Activated T-helper 9 cell treated with anti-CD3 and anti-CD28 coated beads, Interleukin-2, amount 50 U/mL, for 16 hours (primary cell): ENCODE data around the gene CAPRIN2.

Experiments
- DNase-seq: peaks from one replicate; pipeline ENCODE4 v3.0.0-alpha.2; 2020; ENCODE audit warnings: low read depth

Gene CAPRIN2

DNA sequence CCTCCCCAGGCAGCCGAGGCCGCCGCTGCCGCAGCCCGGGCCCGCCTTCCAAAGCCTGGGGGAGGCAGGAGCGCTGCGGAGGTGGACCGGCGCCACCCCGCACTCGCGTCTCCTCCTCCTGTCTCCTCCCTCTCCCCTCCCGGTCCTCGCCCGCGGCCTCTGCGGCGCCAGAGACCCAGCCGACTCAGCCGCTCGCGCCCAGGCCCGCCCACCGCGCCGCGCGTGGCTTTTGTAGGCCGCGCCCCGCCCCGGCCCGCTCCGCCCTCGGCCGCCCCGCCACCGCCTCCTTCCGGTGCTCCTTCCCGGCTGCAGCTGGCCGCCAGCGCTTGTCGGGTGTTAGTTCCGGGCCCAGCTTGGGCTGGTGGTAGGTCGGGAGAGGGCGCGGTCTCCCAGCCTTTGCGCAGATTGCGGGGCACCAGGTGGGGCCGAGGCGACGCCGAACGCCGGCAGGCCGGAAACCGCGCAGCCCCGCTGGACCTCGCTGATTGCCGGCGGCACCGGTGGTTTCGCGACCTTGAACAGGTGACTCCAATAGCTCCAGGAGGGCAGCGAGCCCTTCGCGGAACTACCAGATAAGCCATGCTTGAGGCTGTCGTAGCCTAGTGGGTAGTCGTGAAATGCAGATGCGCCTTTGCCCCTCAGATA is at the start of gene CAPRIN2:
CAPRIN2 (minus strand) TSS at position 202 of the 645 bp plus-strand sequence. CDS start 1,431 bp downstream, outside the sequence.
- DNase-seq, result peak; percentile 92

DNA sequence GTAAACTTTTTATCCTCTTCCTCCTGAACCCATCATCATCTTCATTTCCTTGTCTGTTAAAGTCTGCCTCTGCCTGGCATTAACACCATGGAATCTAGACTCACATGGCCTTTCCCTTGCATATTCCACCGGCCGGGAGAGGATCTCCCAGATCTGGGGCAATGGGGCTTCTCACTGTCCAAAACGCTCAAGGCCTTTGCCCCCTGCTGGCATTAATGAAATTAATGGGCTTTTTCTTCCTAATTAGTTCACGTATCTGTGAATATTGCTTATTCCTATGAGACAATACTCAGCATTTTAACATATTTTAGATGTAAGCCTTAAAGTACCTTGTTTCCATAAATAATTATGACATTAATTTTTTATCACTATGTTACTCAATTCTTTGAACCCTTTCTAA is 42.9 kb upstream of the CAPRIN2 start:
- DNase-seq, result no peak

GRCh38 chr12:30796891-30797371 is 42.2 kb upstream of the CAPRIN2 start:
- DNase-seq, result no peak

- no peak for DNase-seq
These were observed 41.6 kb upstream of the CAPRIN2 start for GRCh38 chr12:30796313-30796780.

- peak; percentile 9 for DNase-seq
These were observed 40.9 kb upstream of the CAPRIN2 start for GRCh38 chr12:30795410-30796312.

GRCh38 chr12:30794591-30795409 is 40.0 kb upstream of the CAPRIN2 start:
- no peak for DNase-seq

GRCh38 chr12:30794020-30794419 is 39.3 kb upstream of the CAPRIN2 start:
- DNase-seq, result no peak

GRCh38 chr12:30792648-30793499 is 38.1 kb upstream of the CAPRIN2 start:
- DNase-seq, result no peak

GRCh38 chr12:30792085-30792484 is 37.3 kb upstream of the CAPRIN2 start:
- DNase-seq, result no peak

DNA sequence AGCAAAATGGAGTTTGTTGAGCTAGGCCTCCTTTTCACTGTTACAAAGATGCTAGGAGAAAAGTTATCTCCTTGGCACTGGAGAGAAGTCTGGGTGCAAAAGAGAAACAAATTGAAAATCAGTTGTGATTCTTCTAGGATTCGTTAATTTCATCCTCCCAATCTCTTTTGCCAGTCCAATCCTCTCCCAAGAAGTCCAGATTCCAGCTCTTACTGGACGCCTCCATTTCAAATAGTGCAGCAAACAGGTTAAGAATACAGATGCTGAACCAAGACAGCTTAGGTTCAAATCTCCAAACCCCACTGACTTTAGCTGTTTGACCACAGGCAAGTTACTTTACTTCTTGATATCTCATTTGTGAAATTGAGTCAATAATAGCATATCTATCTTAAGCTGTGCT is 34.0 kb upstream of the CAPRIN2 start:
- no peak for DNase-seq

DNA sequence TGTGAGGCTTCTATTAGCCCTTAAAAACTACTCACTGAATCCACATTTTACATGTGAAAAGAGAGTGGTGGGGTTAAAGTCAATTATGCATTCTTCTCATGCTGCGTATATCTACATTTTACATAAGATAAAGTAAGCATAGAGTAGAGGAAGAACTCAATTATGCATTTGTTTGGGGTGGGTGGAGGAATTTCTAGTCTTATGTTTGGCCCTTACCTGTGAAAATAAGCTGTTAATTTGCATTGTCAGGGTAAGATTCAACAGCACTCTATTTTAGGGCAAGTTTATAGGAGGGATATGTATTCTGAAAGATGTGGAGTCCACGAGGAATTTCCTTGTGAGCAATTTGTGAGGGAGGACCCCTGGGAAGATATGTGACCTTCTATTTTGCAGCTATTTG is 30.9 kb upstream of the CAPRIN2 start:
- no peak for DNase-seq

DNA sequence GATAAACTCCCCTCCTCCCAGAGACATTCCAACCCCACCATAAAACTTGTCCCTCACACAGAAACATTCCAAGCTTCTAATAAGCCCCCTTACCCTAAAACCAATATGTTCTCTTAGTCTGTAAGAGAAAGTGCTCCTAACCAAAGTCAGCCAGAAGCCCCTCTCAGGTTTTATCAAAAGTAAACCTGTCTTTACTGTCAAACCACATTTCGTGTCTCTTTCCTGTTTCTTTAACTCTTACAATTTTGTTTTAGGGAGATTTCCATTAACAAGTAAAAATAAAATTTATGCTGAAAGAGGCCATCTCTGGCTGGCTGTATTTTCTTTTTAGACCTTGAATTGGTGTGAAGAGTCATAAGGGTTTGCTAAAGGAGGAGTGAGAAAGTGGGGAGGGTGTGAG is 29.8 kb upstream of the CAPRIN2 start:
- no peak for DNase-seq

DNA sequence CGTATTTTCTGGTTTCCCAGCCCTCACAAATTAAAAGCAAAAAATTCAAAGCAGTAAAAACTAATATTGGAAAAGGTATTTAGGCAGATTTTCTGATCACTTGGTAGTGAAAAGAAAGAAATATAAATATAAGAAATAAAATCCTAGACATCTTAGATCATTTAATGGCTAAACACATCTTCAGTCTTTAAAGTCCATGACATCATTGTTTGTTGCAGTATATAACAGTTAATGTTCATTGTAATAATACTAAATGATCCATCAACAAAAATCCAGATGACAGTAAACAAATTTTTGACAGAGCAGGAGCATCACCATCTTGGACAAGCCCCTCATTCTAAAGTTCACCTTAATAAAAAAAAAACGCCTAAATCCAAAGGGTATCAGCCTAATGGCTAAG is 29.2 kb upstream of the CAPRIN2 start:
- DNase-seq, result no peak

DNA sequence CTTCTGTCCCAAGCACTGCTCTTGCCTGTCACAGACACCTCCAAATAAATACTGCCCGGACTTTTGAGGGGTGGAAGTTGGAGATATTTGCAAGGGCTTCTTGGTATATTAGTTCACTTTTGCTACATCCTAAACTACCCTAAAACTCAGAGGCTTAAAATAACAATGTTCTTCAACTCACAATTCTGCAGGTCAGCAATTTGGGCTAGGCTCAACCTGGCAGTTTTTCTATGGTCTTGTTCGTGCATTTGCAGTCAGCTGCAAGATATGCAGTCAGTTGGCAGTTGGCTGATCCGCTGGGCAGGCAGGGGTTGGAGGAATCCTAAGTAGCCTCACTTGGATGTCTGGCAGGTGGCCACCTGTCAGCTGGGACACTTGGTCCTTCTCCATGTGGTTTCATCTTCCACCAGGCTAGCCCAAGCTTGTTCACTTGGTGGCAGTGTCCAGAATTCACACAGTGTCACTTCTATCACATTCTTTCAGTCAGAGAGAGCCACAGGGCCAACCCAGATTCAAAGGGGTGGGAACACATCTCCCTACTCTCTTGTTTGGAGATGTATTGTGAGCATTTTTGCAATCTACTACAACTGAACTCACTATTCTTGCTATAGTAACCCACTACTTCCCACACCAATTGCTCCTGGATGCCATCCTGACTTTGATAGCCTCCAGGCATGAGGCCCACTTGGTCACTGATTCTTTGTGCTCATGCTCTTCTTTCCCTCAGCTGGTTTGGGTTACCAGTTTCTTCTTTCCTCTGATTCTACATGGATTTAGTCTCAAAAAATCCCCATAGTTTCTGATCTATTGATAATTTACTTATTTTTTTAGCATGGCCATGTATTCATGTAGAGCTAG is 27.8 kb upstream of the CAPRIN2 start:
- DNase-seq, result no peak

GRCh38 chr12:30779578-30779977 is 24.8 kb upstream of the CAPRIN2 start:
- no peak for DNase-seq

GRCh38 chr12:30779178-30779577 is 24.4 kb upstream of the CAPRIN2 start:
- DNase-seq, result no peak

DNA sequence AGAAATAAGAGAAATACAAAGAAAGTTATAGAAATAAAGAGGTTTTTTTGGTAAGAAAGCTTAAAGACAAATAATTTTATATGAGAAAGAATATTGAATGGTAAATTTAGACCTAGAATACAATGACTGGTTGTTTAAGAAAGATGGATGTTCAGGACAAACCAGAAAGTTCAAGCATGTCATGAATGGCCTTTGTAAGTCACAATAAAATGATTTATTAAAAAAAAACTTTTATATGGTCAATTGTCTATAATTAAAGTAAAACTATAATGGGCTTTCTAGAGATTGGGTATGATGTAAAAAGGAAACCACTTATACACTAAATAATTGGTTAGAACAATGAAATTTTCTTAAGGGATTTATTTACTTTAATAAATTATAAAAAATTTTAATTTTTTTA is 19.8 kb upstream of the CAPRIN2 start:
- DNase-seq, result no peak

DNA sequence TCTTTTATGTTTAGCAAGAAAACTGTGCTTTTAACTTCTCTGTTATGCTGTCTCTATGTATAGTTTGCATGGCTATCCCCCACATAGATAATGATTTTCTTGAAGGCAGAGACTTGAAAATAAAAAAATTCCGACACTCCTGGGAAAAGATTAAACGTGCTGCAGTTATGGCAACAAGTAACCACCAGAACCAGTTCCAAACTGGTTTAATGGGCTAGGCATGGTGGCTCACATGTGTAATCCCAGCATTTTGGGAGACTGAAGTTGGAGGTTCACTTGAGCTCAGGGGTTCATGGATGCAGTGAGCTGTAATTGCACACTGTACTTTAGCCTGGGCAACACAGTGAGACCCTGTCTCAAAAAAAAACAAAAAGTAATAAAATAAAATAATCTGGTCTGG is 15.1 kb upstream of the CAPRIN2 start:
- no peak for DNase-seq

- no peak for DNase-seq
These were observed 9.5 kb upstream of the CAPRIN2 start for GRCh38 chr12:30764251-30764650.

GRCh38 chr12:30763053-30763452 is 8.3 kb upstream of the CAPRIN2 start:
- no peak for DNase-seq
